Small intestine (tissue), 4 donors: ENCODE measurements around the gene FBXO48. TPM values are rescaled to one million over a fixed set of nuclear protein-coding genes. Genes with fewer than 3 reads are reported as not detected.

ENCODE experiments used
- polyA plus RNA-seq, 4 donors: library from polyadenylated mRNA; stranded (reverse) in 3 of 4; unstranded in 1 of 4; fragments of 200-250 nt in 3 of 4; fragments of 120-200 nt in 1 of 4; gene quantifications; one replicate each; pipeline versions ENCODE4 v1.2.1 to v1.2.3, GENCODE V29; 2013
- donor health status: healthy with polysubstance abuse.
- donor health status: Bipolar disorder and iron deficiency.
- donor health status: healthy.

The FBXO48 gene
- polyA plus RNA-seq, 4 donors = 0.78 to 2.6 (median 1.7) TPM

Other genes starting within 250 kb of the FBXO48 start
- 10 to 100 TPM; 18.1 to 41.9 (median 22.4) TPM for gene PPP3R1, start 214.8 kb downstream of the FBXO48 start, polyA plus RNA-seq
- 10 to 100 TPM in 1 of 4 donors, 1 to 10 TPM in 2, not detected in 1; 8.5 to 15.5 (median 9.2) TPM for gene CNRIP1, start 147.3 kb downstream of the FBXO48 start, polyA plus RNA-seq
- 1 to 10 TPM; 2.5 to 6.6 (median 5.3) TPM for gene PLEK, start 102.0 kb downstream of the FBXO48 start, polyA plus RNA-seq
- gene APLF, start 291 bp upstream of the FBXO48 start, polyA plus RNA-seq = 1 to 10 TPM in 1 of 4 donors, under 1 TPM in 3; 0.27 to 2.5 (median 0.43) TPM
- gene PROKR1, start 176.3 kb upstream of the FBXO48 start, polyA plus RNA-seq = under 1 TPM in 2 of 4 donors, not detected in 2; 0.13 to 0.15 TPM